Neural progenitor cell (in vitro differentiated cells): ENCODE results near the gene LRP1B. TPM values are rescaled to one million over a fixed set of nuclear protein-coding genes. Genes with fewer than 3 reads are reported as not detected.

Experiments
- DNase-seq: peaks from one replicate; pipeline ENCODE4 v3.0.0-alpha.2; 2016; ENCODE audit warnings: low spot score
- H2AFZ ChIP-seq: fragments of 200-600 bp; sonication (generic); replicated peaks from 2 replicates; pipeline ENCODE4 v1.6.1; 2016; ENCODE audit warnings: antibody characterized with exemption
- H3F3A ChIP-seq: fragments of 200-600 bp; sonication (generic); 2 replicates; pipeline ENCODE4 v1.6.1; 2016; ENCODE audit warnings: antibody characterized with exemption, low read depth
- H3K27ac ChIP-seq: fragments of 200-600 bp; sonication (generic); 2 replicates; pipeline ENCODE4 v1.5.1; 2016; ENCODE audit warnings: mild to moderate bottlenecking
- H3K27me3 ChIP-seq: fragments of 200-600 bp; sonication (generic); 2 replicates; pipeline ENCODE4 v1.6.1; 2016; ENCODE audit warnings: mild to moderate bottlenecking, moderate library complexity
- H3K36me3 ChIP-seq: fragments of 200-600 bp; sonication (generic); 2 replicates; pipeline ENCODE4 v1.5.1; 2016
- H3K4me1 ChIP-seq: fragments of 200-600 bp; sonication (generic); 2 replicates; pipeline ENCODE4 v1.6.1; 2016; ENCODE audit warnings: mixed run types
- H3K4me2 ChIP-seq: fragments of 200-600 bp; sonication (generic); 2 replicates; pipeline ENCODE4 v1.6.1; 2016
- H3K4me3 ChIP-seq: fragments of 200-600 bp; sonication (generic); 2 replicates; pipeline ENCODE4 v1.5.1; 2016
- H3K79me2 ChIP-seq: fragments of 200-600 bp; sonication (generic); 2 replicates; pipeline ENCODE4 v1.6.1; 2016; ENCODE audit warnings: low read depth
- H3K9ac ChIP-seq: fragments of 200-600 bp; sonication (generic); 2 replicates; pipeline ENCODE4 v1.6.1; 2016
- H3K9me3 ChIP-seq: fragments of 200-600 bp; sonication (generic); 2 replicates; pipeline ENCODE4 v1.5.1; 2016; ENCODE audit warnings: low read depth
- H4K20me1 ChIP-seq: fragments of 200-600 bp; sonication (generic); 2 replicates; pipeline ENCODE4 v1.6.1; 2016; ENCODE audit warnings: low read depth
- H3K27ac Mint-ChIP-seq: 3 replicates; pipeline ENCODE4 v1.8.0; 2021; ENCODE audit warnings: mixed read lengths
- H3K27me3 Mint-ChIP-seq: 2 replicates; pipeline ENCODE4 v1.8.0; 2022; ENCODE audit warnings: low read depth, mild to moderate bottlenecking, inconsistent platforms, moderate library complexity, mixed read lengths; ENCODE audit not compliant: insufficient read depth
- H3K36me3 Mint-ChIP-seq: 3 replicates; pipeline ENCODE4 v1.8.0; 2021; ENCODE audit warnings: mixed read lengths
- H3K4me1 Mint-ChIP-seq: 3 replicates; pipeline ENCODE4 v1.8.0; 2021; ENCODE audit warnings: mixed read lengths
- H3K4me3 Mint-ChIP-seq: 3 replicates; pipeline ENCODE4 v1.8.0; 2021; ENCODE audit warnings: mild to moderate bottlenecking, moderate library complexity, mixed read lengths
- H3K9me3 Mint-ChIP-seq: 3 replicates; pipeline ENCODE4 v1.8.0; 2020; ENCODE audit warnings: mixed read lengths
- EZH2 ChIP-seq: fragments of 200-600 bp; sonication (generic); IDR thresholded peaks from 2 replicates; pipeline ENCODE4 v1.6.1; 2017; ENCODE audit warnings: antibody characterized with exemption, mild to moderate bottlenecking, moderate library complexity
- EZH2phosphoT487 ChIP-seq: fragments of 200-600 bp; sonication (generic); IDR thresholded peaks from 2 replicates; pipeline ENCODE4 v1.6.1; 2017; ENCODE audit warnings: antibody characterized with exemption
- total RNA-seq: library from RNA; depleted of rRNA; stranded (reverse); fragments of >200 nt; gene quantifications from 2 replicates; pipeline ENCODE4 v1.2.3, GENCODE V29; 2015; ENCODE audit warnings: low replicate concordance
- TF ChIP-seq, protein P1 (sequence below): fragments of 200-600 bp; sonication (generic); IDR thresholded peaks from 2 replicates; pipeline ENCODE4 v1.5.1; 2017; ENCODE audit warnings: antibody characterized with exemption, mild to moderate bottlenecking

The LRP1B gene
- total RNA-seq, 1 donor from 2014 or later: not detected

DNA sequence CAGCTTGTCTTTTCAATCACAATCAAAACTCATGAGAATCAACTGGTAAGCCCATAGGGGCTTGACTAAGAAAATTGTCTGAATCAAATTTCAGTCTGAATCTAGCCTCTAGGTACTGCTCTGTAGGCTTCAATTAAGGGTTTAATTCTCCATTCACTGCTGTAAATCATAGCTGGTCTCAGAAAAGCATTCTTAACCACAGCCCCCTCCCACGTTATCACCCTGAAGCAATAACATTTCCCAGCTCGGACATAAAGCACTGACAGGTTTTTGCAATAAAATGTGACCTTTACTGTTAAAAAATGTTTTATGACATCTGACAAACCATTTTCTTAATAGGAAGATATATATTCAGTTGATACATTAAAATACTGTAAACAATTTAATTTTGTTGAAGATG lies 55.0 kb downstream of the LRP1B start:
- Histone ChIP-seq H3K27me3 (no peaks in the 10 kb centered on the region), H3K27ac (no peak overlapping the region), H3K4me1 (no peaks in the 10 kb centered on the region), H3K9ac (no peak overlapping the region), H4K20me1 (no peaks in the 10 kb centered on the region), H3K9me3 (no peaks in the 10 kb centered on the region), H3F3A (no peaks in the 10 kb centered on the region), H2AFZ (no peak overlapping the region), H3K4me3 (no peak overlapping the region), H3K36me3 (no peaks in the 10 kb centered on the region), H3K79me2 (no peaks in the 10 kb centered on the region), H3K4me2 (no peak overlapping the region)
- Mint-ChIP-seq H3K27ac (no peak overlapping the region), H3K36me3 (no peaks in the 10 kb centered on the region), H3K9me3 (no peaks in the 10 kb centered on the region), H3K4me3 (no peak overlapping the region), H3K4me1 (peaks cover 7% of the 10 kb centered on the region), H3K27me3 (no peaks in the 10 kb centered on the region)
- DNase-seq: no peak
- TF ChIP-seq EZH2 (no peak), EZH2phosphoT487 (no peak)
- TF ChIP-seq, protein P1, sequence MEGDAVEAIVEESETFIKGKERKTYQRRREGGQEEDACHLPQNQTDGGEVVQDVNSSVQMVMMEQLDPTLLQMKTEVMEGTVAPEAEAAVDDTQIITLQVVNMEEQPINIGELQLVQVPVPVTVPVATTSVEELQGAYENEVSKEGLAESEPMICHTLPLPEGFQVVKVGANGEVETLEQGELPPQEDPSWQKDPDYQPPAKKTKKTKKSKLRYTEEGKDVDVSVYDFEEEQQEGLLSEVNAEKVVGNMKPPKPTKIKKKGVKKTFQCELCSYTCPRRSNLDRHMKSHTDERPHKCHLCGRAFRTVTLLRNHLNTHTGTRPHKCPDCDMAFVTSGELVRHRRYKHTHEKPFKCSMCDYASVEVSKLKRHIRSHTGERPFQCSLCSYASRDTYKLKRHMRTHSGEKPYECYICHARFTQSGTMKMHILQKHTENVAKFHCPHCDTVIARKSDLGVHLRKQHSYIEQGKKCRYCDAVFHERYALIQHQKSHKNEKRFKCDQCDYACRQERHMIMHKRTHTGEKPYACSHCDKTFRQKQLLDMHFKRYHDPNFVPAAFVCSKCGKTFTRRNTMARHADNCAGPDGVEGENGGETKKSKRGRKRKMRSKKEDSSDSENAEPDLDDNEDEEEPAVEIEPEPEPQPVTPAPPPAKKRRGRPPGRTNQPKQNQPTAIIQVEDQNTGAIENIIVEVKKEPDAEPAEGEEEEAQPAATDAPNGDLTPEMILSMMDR: no peak

DNA sequence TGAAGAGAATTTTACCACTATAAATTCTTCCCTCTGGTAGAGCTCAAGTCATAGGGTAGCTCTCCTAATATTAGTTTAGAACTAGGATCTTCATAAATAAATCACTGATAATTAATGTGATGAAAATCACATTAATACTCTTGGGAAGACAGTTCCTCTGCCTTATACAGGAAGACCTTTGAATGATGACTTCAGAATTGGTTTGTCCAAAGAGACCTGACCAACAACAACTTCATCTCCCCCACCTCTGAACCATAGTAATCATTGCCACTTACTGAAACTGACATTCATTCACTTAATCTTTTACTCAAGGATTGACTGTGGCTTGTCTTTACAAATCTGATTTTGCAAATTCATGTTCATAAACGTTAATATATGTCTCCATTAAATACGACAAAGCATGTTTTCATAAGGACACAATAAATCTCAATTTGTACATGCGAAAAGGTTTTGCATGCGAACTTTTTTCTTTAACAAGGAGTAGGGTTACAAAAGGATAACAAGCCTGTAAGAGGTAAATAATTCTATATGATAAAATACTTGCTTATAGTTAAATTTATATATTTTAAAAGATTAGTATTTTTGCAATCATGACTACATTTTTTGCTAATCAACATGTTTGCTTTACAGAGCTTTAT lies 61.4 kb downstream of the LRP1B start:
- H3K9me3 Mint-ChIP-seq: no peaks in the 10 kb centered on the region
- no peak overlapping the region for H2AFZ ChIP-seq
- no peaks in the 10 kb centered on the region for H4K20me1 ChIP-seq
- H3K9ac ChIP-seq: no peak overlapping the region
- no peaks in the 10 kb centered on the region for H3F3A ChIP-seq
- no peak overlapping the region for H3K4me2 ChIP-seq
- no peaks in the 10 kb centered on the region for H3K36me3 Mint-ChIP-seq
- H3K4me1 ChIP-seq: peaks cover 6% of the 10 kb centered on the region
- no peaks in the 10 kb centered on the region for H3K27me3 Mint-ChIP-seq
- no peaks in the 10 kb centered on the region for H3K4me1 Mint-ChIP-seq
- no peak overlapping the region for H3K27ac ChIP-seq
- no peak overlapping the region for H3K4me3 Mint-ChIP-seq
- H3K4me3 ChIP-seq: no peak overlapping the region
- DNase-seq: no peak
- TF ChIP-seq, protein P1: no peak
- no peak for TF ChIP-seq EZH2phosphoT487
- TF ChIP-seq EZH2: no peak
- no peaks in the 10 kb centered on the region for H3K9me3 ChIP-seq
- H3K27ac Mint-ChIP-seq: no peak overlapping the region
- no peaks in the 10 kb centered on the region for H3K79me2 ChIP-seq
- H3K27me3 ChIP-seq: no peaks in the 10 kb centered on the region
- no peaks in the 10 kb centered on the region for H3K36me3 ChIP-seq

DNA sequence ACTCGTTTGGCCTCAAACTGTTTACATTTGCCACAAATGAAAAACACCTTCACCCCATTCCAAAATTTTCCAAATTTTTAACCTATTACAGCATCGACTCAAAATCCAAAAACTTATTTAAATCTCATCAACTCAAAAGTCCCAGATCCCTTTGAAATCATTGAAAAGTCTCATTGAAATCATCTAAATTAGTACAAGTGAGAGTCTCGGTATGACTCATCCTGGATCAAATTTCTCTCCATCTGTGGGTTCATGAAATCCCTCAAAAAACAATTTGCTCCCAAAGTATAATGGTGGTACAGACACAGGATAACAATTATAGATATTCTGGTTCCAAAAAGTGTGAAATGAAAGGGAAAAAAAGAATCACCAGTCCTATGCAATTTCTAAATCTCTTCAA lies 65.1 kb downstream of the LRP1B start:
- Histone ChIP-seq H3K9me3 (no peaks in the 10 kb centered on the region), H4K20me1 (no peaks in the 10 kb centered on the region), H3K4me1 (peaks cover 6% of the 10 kb centered on the region), H3K27ac (no peak overlapping the region), H3K9ac (no peak overlapping the region), H3K36me3 (no peaks in the 10 kb centered on the region), H3K79me2 (no peaks in the 10 kb centered on the region), H3K4me2 (no peak overlapping the region), H2AFZ (no peak overlapping the region), H3F3A (no peaks in the 10 kb centered on the region), H3K4me3 (no peak overlapping the region), H3K27me3 (no peaks in the 10 kb centered on the region)
- no peaks in the 10 kb centered on the region for H3K9me3 Mint-ChIP-seq
- no peak for TF ChIP-seq EZH2
- TF ChIP-seq EZH2phosphoT487: no peak
- TF ChIP-seq, protein P1: no peak
- no peak overlapping the region for H3K4me3 Mint-ChIP-seq
- no peak for DNase-seq
- H3K27me3 Mint-ChIP-seq: no peaks in the 10 kb centered on the region
- no peak overlapping the region for H3K27ac Mint-ChIP-seq
- H3K4me1 Mint-ChIP-seq: no peaks in the 10 kb centered on the region
- H3K36me3 Mint-ChIP-seq: no peaks in the 10 kb centered on the region
